Non-pigmented ciliary epithelial cell (primary cell): ENCODE results near the gene ADAM30.
"Not testable (repeated sequence)": the region's sequence is repeated elsewhere in the genome, so short reads cannot be mapped to it uniquely, and the experiment has no call there.

Experiments used
- DNase-seq: peaks from one replicate; pipeline ENCODE4 v3.0.0-alpha.2; 2010; ENCODE audit warnings: low read depth

ADAM30 gene

DNA sequence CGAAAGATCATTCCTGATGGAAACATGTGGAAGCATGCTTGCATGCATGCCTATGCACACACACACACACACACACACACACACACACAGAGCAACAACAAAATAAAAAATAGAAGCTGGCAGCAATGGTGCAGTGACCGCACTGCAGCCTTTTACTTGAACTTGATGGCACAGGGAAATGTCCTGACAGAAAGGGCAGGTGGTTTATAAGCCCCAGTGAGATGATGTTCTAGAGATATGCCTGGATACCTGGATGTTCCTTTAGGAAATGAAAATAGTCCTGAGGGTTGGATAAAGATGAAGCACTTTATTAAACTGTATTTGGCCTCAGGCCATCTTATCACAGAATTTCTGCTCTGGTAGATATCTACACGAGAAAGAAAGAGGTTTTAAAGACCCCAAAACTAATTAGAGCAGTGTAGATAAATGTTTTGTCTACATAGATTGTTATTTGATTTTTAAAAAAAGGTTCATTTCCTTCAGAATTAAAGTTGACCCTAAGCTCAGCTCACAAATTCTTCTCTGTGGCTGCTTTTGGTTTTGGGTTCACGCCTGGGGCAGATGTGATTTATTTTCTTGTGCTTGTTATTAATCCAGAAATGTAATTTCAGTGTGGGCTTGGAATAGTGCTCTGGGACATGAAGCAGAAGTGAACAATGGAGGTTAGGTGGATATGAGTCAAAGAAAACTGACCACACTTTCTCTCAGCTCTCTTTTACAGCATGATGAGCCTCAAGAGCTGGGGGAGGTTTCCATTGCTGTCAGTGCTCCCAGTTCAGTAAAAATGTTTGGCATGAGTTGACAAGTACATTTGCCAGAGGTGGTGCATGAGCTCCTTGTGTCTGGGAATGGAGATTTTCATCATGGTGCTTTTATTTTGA lies 22.9 kb downstream of the ADAM30 start:
- peak; percentile 67 for DNase-seq

DNA sequence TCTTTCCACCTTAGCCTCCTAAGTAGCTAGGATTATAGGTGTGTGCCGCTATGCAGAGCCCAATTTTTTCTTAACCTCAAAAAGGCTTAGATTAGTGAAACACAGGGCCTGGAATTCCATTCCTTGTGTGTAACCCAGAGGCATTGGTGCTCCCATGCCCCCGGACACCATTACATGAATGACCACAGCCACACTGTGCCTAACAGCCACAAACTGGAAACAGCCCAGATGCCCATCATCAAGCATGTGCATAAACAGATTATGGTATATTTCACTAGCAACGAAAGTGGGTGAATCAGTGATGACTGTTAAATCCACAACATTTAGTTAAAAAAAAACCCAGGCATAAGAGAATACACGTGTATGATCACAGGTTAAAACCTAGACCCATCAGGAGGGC lies 24.4 kb downstream of the ADAM30 start:
- DNase-seq: no peak

DNA sequence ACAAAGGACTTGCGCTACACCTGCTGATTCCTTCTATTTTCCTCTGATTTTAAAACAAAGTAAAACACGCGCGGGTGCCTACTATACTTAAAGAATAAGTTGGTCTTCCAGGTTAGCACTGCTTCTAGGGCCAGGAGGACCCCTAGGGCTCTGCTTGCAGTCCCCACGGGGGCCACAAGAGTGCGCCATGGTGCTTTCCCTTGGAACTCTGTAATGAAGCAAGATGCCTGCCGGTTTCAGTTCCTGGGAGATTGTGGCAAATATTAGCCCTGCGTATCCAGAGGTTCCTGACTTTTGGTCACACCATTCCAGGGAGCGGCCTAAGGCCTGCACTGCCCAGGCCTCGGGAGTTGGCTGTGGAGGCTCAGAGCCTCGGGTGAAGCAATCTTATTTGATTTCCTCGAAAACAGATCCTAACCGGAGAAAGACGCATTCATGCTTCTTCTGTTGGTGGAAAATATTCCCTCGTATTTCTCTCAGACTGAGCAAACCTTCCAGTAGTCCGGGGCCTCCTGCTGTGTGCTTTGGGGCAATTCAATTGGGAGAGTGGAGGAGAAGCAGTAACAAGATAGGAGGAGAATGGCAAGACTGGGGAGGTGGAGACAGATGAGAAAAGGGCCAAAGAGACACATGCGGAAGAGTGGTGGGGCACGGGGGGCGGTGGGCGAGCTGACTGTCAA lies 25.3 kb downstream of the ADAM30 start:
- DNase-seq: no peak

DNA sequence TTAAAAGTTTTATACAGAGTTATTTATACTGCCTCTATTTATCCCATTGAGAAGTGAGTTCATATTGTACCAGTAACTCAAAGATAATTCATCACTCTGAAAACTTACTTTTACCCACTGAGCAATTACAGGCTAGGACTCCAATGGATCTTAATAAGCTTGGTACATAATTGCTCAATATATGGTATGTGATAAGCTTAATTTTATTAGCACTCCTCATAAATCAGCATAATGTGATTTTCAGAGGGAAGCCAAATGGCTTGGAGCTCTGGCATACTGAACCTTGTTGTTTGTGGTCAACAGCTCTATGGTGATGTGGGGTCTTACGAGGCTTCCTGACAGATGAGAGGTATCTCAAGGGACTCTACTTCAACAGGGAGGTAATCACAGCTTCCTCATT lies 26.3 kb downstream of the ADAM30 start:
- no peak for DNase-seq

DNA sequence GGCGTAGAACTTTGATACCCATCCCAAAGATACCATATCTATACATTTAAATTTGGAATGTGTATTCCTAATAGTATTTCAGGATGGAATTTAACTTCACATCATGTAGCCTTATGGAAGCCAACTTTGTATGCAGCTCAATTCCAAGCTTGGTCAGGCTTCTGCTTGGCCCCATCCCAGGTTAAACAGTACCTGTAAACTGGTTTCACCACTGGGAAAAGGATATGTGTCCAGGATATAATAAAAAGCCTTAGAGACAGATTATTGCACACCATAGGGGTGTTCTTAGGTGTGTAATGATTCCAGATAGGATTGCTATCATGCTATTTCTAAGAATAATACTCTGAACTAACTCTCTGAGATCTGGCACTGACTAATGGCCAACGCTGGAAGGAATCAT lies 28.1 kb downstream of the ADAM30 start:
- no peak for DNase-seq

DNA sequence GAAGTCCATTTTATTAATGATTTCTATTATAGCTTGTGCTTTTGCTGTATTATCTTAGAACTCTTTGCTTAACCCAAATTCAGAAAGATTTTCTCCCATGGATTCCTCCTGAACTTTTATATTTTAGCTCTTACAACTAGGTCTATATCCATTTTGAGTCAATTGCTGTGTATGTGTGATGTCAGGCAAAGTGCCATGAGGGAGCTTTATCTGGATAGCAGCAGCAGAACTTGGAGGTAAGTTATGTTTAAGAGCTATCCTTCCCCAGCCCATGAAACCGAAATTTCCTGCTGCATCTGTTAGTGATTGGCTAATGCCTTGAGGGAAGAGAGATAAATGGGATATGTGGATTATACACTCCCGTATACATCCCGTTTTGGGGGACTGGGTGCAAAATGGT lies 29.9 kb downstream of the ADAM30 start:
- DNase-seq: no peak

DNA sequence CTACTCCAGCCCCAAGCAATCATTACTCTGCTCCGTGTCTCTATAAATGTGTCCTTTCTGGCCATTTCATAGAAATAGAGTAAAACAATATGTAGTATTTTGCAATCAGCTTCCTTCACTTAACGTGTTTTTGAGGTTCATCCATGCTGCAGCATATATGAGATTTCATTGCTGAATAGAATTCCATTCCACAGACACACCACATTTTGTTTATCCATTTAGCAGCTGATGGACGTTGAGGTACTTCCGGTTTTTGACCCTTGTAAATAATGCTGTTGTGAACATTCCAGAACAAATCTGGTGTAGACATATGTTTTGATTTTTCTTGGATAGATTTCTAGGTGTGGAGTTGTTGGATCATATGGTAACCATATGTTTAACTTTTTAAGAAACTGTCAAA lies 30.7 kb downstream of the ADAM30 start:
- DNase-seq: no peak

DNA sequence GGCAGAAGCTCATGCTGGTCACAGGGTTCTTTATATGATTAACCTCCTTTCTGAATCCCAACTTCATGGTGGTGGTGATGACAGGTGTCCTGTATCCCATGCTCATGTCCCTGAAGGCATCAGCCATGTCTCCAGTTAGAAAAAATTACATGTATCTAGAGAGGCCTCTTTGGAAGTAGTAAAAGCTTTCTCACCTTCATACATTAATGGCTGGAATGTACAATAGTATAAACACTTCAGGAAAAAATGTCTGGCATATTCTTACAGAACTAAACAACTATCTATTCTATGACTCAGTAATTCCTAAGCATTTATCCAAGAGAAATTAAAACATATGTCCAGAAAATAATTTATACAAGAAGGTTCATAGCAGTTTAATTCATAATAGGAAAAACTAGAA lies 34.0 kb downstream of the ADAM30 start:
- DNase-seq: no peak

DNA sequence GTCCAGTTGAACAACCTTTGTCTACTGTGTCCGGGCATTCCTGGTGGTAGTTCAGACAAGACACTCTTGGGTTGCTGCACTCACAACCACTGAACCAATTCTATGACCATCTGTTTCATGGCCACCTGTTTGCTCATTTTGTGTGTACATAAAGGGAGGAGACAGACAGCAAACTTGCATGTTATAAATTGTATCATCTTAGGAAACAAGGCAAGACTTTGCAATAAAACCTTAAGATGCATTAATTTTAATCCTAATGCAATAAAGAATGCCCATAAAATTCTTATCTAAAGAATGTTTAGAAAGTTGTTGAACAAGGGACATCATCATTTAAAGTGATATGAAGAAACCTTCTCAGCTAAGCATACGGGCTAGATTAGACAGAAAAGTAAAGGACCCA lies 34.8 kb downstream of the ADAM30 start:
- no peak for DNase-seq

DNA sequence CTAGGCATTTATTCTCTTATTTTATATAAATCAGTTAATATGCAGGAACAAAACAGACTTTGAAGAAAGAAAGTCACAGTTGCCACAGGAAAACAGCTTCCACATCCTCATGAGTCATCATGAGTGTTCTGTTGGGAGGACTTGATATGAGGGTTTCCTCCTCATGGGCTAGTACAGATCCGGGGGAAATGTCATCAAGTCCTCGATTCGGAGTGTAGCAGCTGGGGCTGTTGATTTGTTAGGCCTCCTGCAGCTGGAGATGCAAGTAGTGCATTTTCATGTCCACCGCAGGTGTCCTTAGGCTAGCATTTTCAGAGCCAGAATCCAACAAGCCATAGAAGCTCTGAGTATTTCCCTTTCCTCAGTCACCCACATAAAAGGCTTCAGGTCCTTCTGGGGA lies 36.7 kb downstream of the ADAM30 start:
- no peak for DNase-seq

DNA sequence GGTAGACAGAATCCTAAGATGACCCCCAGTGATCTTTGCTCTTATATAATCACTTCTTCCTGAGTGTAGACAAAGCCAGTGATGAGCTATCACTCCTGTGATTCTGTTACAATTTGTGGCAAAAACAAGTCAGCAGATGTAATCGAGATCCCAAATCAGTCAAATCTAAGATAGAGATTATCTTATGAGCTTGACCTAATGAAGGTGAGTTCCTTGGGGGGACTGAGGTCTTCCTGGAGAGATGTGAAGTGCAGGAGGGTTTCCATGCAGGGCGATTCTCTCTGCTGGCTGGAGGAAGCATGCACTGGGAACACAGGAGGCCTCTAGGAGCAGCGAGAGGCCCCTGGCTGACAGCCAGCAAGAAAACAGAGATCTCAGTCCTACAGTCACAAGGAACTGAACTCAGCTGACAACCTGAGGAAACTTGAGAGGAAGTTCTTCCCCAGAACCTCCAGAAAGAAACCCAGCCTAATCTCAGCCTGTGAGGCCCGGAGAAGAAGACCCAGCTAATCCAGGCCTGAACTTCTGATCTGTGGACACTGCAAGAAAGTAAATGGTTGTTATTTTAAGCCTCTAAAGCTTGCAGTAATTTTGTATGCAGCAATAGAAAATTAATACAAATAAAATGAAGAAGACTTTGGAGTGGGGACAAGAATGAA lies 37.6 kb downstream of the ADAM30 start:
- not testable (repeated sequence) for DNase-seq

DNA sequence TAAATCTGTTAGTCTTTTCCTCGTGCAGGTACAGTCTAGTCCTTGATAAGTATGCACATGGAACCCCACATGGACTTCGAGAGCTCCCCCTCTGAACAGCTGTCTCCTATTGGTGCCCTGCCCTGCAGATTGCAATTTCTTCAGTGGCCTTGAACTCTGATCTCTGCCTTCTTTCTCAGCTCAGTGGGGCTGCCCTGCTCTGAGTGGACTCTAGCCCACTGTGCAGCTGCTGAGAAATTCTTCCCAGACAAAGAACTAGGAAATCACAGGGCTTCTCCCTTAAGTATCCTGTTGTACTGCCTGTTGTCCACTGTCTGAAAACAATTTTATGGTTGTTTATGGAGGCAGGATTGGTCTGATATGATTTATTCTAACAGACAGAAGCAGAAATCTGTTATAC lies 38.2 kb downstream of the ADAM30 start:
- no peak for DNase-seq

DNA sequence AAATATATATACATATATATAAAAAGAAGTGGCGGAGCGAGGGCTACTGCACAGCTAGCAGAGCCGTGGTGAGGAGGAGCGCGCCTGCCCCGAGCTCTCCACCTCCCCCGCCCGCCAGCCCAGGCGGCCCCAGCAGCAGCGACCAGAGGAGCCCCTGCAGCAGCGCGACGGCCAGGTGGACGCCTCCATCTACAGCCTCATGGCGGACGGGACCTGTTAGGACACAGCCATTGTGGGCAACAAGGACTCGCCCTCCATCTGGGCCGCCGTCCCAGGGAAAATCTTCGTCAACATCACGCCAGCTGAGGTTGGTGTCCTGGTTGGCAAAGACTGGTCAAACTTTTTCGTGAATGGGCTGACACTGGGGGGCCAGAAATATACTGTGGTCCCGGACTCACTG lies 43.2 kb downstream of the ADAM30 start:
- no peak for DNase-seq

DNA sequence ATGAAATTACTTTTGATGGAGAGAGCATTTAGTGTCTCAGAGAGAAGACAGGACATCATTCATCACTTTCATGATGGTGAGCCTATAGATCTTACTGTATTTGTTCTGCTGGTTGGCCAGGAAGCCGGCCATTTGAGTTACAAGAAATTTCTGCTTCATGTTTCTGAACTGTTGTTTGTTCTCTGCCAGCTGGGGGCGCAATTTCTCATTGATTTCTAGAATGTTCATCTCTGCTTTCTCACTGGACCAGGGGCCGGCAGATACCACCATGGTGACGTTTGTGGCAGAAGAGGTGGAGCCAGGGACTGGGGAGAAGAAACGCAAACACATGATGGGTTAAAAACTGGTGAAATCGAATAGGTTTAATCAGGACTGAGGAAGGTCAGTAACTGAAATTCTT lies 52.1 kb downstream of the ADAM30 start:
- not testable (repeated sequence) for DNase-seq
